Sigmoid colon (tissue), 7 donors: Measurements from ENCODE around the gene ROS1. TPM values are rescaled to one million over a fixed set of nuclear protein-coding genes. Genes with fewer than 3 reads are reported as not detected.

ENCODE experiments used
- DNase-seq: peaks from one replicate; pipeline ENCODE4 v3.0.0-alpha.2; 2019
- H3K27ac ChIP-seq, 4 donors: fragments of 200-600 bp; sonication (generic); one replicate each; pipeline ENCODE4 v1.5.1; 2016 to 2019; ENCODE audit warnings: mild to moderate bottlenecking in 1 of 4
- H3K27me3 ChIP-seq, 3 donors: fragments of 200-600 bp; sonication (generic); one replicate each; pipeline ENCODE4 v1.5.1; 2019; ENCODE audit warnings: mild to moderate bottlenecking in 1 of 3
- H3K36me3 ChIP-seq, 4 donors: fragments of 200-600 bp; sonication (generic); one replicate each; pipeline ENCODE4 v1.5.1; 2016 to 2019
- H3K4me1 ChIP-seq, 4 donors: fragments of 200-600 bp; sonication (generic); one replicate each; pipeline ENCODE4 v1.5.1; 2017 to 2019
- H3K4me3 ChIP-seq, 4 donors: fragments of 200-600 bp; sonication (generic); one replicate each; pipeline ENCODE4 v1.5.1; 2017 to 2019; ENCODE audit warnings: mild to moderate bottlenecking in 2 of 4, moderate library complexity in 1 of 4
- H3K9me3 ChIP-seq, 4 donors: fragments of 200-600 bp in 3 of 4; sonication (generic) in 3 of 4; one replicate each; pipeline versions ENCODE4 v1.5.1 to v1.6.1; 2013 to 2019
- CTCF ChIP-seq, 4 experiments: fragments of 450-650 bp in 3 of 4; fragments of 200-600 bp in 1 of 4; IDR thresholded peaks; one replicate each; pipeline ENCODE4 v1.5.1; 2016 to 2019; ENCODE audit warnings: antibody characterized with exemption in 4 of 4, mild to moderate bottlenecking in 3 of 4, moderate library complexity in 2 of 4
- EP300 ChIP-seq, 4 donors: sonication (generic); formaldehyde crosslinking; IDR thresholded peaks; one replicate each; pipeline ENCODE4 v1.6.1; 2017; ENCODE audit warnings: antibody characterized with exemption in 4 of 4
- POLR2A ChIP-seq, 2 donors: fragments of 450-650 bp; IDR thresholded peaks; one replicate each; pipeline ENCODE4 v1.6.1; 2016; ENCODE audit warnings: antibody characterized with exemption in 2 of 2, mild to moderate bottlenecking in 2 of 2, moderate library complexity in 2 of 2
- POLR2AphosphoS5 ChIP-seq, 4 donors: sonication (generic); formaldehyde crosslinking; IDR thresholded peaks; one replicate each; pipeline ENCODE4 v1.6.1; 2017; ENCODE audit warnings: antibody characterized with exemption in 4 of 4
- WGBS, 2 donors: extraction: QIAGEN DNeasy Blood & Tissue Kit; methylation state at CpG; one replicate each; pipeline ENCODE4 v1.1.7; 2013; 5-methylcytosine and 5-hydroxymethylcytosine counted together
- intact Hi-C: fragments of 100-400 bp; cut with DNase I; formaldehyde crosslinking; loops from one replicate; pipeline ENCODE4 v1.15.1; 2023
- polyA plus RNA-seq, 3 donors: library from polyadenylated mRNA; stranded (reverse); fragments of 200-250 nt; gene quantifications; one replicate each; pipeline ENCODE4 v1.2.3, GENCODE V29; 2013
- total RNA-seq, 4 donors: library from RNA; depleted of rRNA; stranded (reverse); fragments of >200 nt; gene quantifications; one replicate each; pipeline ENCODE4 v1.1.0, GENCODE V29; 2016
- donor health status: healthy with polysubstance abuse.
- donor health status: Bipolar disorder and iron deficiency.
- donor health status: healthy.

The ROS1 gene
- total and polyA plus RNA-seq, 7 donors = 0.07 TPM; not detected in 6

- H3K27ac ChIP-seq = no peak overlapping the region
- H3K27me3 ChIP-seq = no peaks in the 10 kb centered on the region
- H3K36me3 ChIP-seq = no peaks in the 10 kb centered on the region
- H3K9me3 ChIP-seq = no peaks in the 10 kb centered on the region
- WGBS, 2 donors = 97 to 98% methylated on average over 3 of the region's 3 CpGs
- no peak for DNase-seq
- H3K4me3 ChIP-seq = no peak overlapping the region
- TF ChIP-seq CTCF (IDR thresholded peaks at IDR 0.05) (no peak), EP300 (IDR thresholded peaks at IDR 0.05) (no peak), POLR2A (IDR thresholded peaks at IDR 0.05) (no peak), POLR2AphosphoS5 (IDR thresholded peaks at IDR 0.05) (no peak)
- H3K4me1 ChIP-seq = no peaks in the 10 kb centered on the region
- intact Hi-C loops = no loop called here
These were observed 118.1 kb downstream of the ROS1 start for GRCh38 chr6:117307655-117308054.

DNA sequence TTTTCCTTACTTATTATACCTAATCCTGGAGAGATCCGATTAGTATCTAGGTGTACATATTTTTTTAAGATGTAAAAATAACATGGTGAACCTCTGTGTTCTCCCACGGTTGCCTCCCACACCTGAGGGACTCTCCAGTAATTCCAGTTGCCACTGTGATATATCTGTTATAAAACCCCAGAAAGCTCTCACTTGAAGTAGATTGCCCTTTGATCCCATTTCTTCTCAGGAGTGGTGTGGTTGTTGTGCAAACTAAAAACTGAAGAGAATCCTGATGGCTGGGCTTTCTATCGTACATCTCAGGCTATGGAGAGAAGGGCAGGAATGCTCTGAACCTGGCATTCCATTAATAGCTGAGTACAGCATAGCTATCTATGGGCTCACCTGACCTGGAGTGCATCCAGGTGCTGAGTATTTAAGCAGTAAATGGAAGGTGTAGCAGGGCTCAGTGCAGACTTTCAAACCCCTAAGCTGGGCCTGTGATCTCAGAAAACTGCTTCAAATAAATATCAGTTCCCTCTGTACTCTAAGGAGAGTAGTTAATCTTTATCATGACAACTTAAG is 119.4 kb downstream of the ROS1 start:
- no peak for TF ChIP-seq POLR2AphosphoS5 (IDR thresholded peaks at IDR 0.05)
- no peak for TF ChIP-seq CTCF (IDR thresholded peaks at IDR 0.05)
- TF ChIP-seq POLR2A (IDR thresholded peaks at IDR 0.05) = no peak
- intact Hi-C loops = no loop called here
- Histone ChIP-seq H3K36me3 (no peaks in the 10 kb centered on the region), H3K4me1 (no peaks in the 10 kb centered on the region), H3K9me3 (no peaks in the 10 kb centered on the region), H3K4me3 (no peak overlapping the region), H3K27me3 (no peaks in the 10 kb centered on the region), H3K27ac (no peak overlapping the region)
- 17 to 72% methylated on average over 3 of the region's 3 CpGs for WGBS, 2 donors
- DNase-seq = no peak

DNA sequence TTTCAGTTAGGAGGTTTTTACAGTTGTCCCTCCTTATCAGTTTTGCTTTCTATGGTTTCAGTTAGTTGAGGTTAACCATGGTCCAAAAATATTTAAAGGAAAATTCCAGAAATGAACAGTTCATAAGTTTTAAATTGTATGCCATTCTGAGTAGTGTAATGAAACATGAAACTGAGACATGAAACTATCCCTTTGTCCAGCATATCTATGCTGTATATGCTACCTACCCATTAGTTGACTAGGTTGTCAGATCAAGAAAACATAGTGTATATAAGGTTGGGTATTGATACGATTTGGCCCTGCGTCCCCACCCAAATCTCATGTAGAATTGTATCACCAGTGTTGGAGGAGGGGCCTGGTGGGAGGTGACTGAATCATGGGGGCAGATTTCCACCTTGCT is 121.3 kb downstream of the ROS1 start:
- H3K27ac ChIP-seq = no peak overlapping the region
- WGBS, 2 donors = 91 to 92% methylated on average over 2 of the region's 2 CpGs

DNA sequence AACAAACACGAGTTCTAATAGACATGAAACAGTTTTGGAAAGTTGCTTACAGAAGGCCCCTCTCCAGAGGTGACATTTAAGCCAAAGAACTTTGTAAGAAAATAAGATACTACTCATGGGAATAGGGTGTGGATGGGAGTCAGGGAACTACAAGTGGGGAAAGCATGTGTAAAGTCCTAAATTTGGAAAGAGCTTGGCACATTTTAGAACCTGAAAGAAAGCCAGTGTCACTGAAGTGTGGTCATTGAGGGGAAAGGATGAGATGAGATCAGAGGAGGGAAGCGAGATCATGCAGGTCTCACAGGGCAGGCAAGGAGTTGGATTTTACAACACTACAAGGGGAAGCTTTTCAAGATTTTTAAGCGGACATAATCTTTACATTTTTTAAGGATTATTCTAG is 122.4 kb downstream of the ROS1 start:
- TF ChIP-seq POLR2AphosphoS5 (IDR thresholded peaks at IDR 0.05) = no peak
- TF ChIP-seq POLR2A (IDR thresholded peaks at IDR 0.05) = no peak
- no peak for TF ChIP-seq CTCF (IDR thresholded peaks at IDR 0.05)
- no peak for TF ChIP-seq EP300 (IDR thresholded peaks at IDR 0.05)
- Histone ChIP-seq H3K36me3 (no peaks in the 10 kb centered on the region), H3K4me1 (no peaks in the 10 kb centered on the region), H3K27me3 (no peaks in the 10 kb centered on the region), H3K4me3 (no peak overlapping the region), H3K9me3 (no peaks in the 10 kb centered on the region), H3K27ac (no peak overlapping the region)
- DNase-seq = no peak
- intact Hi-C loops = no loop called here
- WGBS, 2 donors = 77 to 83% methylated on average over 3 of the region's 3 CpGs

More for the DNA sequence above, 121.3 kb downstream of the ROS1 start:
- H3K36me3 ChIP-seq = no peaks in the 10 kb centered on the region
- H3K9me3 ChIP-seq = no peaks in the 10 kb centered on the region
- intact Hi-C loops = no loop called here
- H3K4me3 ChIP-seq = no peak overlapping the region
- no peak for TF ChIP-seq POLR2A (IDR thresholded peaks at IDR 0.05)
- TF ChIP-seq EP300 (IDR thresholded peaks at IDR 0.05) = no peak
- TF ChIP-seq CTCF (IDR thresholded peaks at IDR 0.05) = no peak
- no peak for TF ChIP-seq POLR2AphosphoS5 (IDR thresholded peaks at IDR 0.05)
- H3K4me1 ChIP-seq = no peaks in the 10 kb centered on the region
- no peak for DNase-seq
- H3K27me3 ChIP-seq = no peaks in the 10 kb centered on the region

DNA sequence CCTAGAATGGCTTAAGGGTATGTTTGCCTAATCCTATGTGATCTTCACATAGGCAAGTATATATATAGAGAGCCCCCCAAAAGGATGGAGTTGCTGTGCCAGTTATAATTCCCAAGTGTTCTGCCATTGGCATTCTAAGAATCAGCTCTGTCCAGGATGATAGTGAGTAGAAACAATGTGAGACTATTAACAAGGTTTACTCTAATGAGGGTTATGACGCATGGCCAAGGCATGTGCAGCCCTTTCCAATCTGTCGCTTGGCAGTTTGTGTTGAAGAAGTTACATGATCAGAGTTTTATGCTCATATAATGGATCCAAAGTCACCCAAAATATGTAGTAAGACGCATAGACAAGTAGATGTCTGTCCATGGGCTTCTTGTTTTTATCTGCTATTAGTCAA is 126.8 kb downstream of the ROS1 start:
- Histone ChIP-seq H3K27ac (no peak overlapping the region), H3K4me3 (no peak overlapping the region), H3K4me1 (no peaks in the 10 kb centered on the region), H3K36me3 (no peaks in the 10 kb centered on the region), H3K9me3 (no peaks in the 10 kb centered on the region), H3K27me3 (no peaks in the 10 kb centered on the region)
- TF ChIP-seq POLR2A (IDR thresholded peaks at IDR 0.05) = no peak
- no peak for TF ChIP-seq POLR2AphosphoS5 (IDR thresholded peaks at IDR 0.05)
- TF ChIP-seq CTCF (IDR thresholded peaks at IDR 0.05) = no peak
- TF ChIP-seq EP300 (IDR thresholded peaks at IDR 0.05) = no peak
- DNase-seq = no peak
- WGBS, 2 donors = 93 to 94% methylated on average over 3 of the region's 3 CpGs
- intact Hi-C loops = no loop called here
